HG03175 (cell line): ENCODE measurements around the gene NINJ1.
"Not testable (repeated sequence)": the region's sequence is repeated elsewhere in the genome, so short reads cannot be mapped to it uniquely, and the experiment has no call there.

Source experiments
- ATAC-seq: cut with Tn5 transposase; IDR thresholded peaks from one replicate; pipeline ENCODE4 v1.9.1; 2021; ENCODE audit warnings: mild to moderate bottlenecking, moderate library complexity; ENCODE audit not compliant: unreplicated experiment

Gene NINJ1

DNA sequence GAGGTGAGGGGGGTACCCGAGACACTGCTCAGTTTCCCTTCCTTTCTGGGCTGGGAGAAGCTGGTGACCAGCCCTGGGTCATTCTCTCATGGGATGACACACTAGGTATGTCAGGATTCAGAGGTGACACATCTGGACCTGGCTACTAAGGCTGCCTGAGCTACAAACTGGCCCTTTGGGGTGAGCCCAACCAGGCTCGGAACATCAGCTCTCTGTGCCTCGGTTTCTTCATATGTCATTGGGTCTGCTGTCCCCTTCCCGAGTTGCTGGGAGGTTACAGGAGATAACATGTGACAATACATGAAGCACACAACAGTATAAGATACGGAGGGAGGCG lies 26.3 kb downstream of the NINJ1 start:
- ATAC-seq: no peak

DNA sequence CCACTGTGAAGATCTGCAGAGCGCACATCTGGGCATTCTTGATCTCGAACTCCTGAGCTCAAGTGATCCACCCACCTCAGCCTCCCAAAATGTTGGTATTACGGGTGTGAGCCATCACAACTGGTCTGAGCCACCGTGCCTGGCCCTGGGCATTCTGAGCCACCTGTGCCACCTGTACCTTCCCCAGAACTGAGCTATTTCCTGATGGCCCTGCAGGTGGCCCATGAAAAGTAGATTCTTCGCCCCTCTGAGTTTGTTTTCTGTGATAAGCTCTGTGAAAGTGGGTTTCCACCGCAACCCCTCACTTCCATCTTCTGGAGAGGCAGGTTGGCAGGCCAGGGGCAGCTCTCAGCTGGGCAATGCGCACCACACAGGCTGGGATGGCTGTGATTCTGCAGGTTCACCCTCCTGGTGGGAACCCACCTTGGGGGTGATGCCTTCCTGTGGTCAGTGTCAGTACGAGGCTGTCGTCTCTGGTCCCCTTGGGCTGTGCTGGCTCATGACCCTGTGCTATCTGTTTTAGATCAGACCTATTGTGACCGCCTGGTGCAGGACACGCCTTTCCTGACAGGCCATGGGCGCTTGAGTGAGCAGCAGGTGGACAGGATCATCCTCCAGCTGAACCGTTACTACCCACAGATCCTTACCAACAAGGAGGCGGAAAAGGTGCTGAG lies 26.8 kb downstream of the NINJ1 start:
- no peak for ATAC-seq

GRCh38 chr9:93105620-93106019 lies 28.4 kb downstream of the NINJ1 start:
- no peak for ATAC-seq

DNA sequence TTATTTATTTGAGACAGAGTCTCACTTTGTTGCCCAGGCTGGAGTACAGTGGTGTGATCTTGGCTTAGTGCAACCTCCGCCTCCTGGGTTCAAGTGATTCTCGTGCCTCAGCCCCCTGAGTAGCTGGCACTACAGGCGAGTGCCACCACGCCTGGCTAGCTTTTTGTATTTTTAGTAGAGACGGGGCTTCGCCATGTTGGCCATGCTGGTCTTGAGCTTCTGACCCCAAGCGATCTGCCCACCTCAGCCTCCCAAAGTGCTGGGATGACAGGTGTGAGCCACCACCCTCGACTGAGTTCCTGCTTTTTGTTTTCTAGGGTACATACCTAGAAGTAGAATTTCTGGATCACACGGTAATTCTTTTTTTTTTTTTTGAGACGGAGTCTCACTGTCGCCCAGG lies 33.0 kb downstream of the NINJ1 start:
- ATAC-seq: not testable (repeated sequence)

GRCh38 chr9:93100276-93100636 lies 33.8 kb downstream of the NINJ1 start:
- no peak for ATAC-seq

DNA sequence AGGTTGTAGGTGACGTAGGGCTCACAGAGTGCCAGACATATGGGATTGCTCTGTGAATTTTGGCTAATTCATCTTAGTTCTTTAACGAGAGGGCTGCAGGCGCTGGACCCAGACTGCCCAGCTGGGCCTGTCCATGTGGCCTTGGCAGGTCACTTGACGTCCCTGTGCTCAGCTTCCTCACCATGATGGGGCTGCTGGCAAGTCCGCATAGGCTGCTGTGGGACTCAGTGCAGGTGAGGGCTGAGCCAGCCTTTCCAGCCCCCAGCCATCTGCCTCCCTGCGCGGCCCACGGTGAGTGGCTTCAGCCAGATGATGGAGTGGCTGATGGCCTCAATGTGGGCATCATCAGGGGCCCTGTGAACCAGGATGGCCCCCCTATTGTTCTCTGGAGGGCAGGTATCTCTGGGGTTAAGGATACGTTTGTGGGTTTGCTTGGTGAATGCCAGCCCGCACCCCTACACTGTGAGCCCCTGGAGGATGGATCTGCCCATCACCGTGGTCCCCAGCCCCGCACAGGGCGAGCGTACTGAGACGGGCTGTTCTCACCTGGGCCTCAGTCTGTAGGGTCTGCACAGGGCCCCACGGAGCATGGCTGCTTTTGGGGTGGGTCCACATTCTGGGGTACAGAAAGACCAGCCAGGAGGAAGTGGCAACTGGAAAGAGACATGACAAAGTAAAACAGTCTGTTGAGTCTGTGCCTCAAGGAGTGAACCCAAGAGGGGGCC lies 34.3 kb downstream of the NINJ1 start:
- ATAC-seq: no peak

DNA sequence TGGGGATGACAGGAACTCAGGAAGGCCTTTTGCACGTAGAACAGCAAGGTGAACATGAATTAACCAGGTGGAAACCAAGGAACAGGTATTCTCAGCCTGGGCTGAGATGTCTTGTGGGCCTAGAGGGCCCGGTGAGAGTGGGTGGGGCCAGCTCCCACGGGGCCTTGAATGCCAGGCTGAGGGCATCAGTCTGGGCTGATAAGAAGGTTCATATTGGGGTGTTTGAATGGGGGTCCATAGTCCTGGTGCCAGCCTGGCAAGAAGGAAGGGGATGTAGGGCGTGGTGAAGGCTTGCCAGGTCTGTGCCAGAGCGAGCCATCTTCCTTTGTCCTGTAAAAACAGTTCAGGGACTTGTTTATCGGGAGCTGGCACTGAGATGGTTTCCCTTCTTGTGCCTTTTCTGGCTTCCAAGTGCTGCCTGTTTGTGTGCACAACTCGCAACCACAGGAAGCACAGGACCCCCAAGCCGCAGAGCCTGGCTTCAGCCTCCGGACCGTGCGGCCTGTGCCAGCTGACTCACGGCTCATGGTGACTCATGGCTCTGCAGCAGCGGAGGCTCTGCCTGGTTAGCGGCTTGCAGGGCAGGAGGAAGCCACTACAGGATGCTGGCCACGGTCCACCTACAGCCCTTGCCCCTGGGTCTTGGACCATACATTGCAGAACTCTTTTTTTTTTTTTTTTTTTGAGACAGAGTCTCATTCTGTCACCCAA lies 35.7 kb downstream of the NINJ1 start:
- ATAC-seq: no peak

- ATAC-seq: no peak
Observed at GRCh38 chr9:93097511-93098201, 36.4 kb downstream of the NINJ1 start.

DNA sequence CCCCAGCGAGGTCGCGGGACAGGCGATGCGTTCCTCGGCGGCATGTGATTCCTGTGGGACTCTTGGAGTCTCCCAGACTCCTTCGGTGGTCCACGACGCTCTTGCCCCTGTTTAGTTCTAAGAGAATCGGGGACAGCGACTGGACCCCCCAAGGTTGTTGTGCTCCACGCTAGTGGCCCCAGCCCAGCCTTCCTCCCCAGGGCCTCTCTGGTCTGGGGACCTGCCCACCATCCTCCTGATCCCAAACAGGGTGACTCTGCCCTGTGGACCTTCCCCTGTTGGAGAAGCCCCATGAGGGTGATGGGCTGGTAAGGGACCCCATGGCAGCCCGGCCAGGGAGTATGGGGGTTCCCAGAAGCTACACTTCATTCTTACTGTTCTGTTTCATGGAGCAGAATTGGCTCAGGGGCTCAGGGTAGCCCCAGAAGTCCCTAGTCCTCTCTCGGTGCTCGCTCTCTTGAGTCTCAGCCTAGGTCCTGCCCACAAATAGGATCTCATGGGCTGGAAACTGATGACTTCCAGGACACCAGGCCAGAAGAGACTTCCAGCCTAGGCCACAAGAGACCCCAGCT lies 37.2 kb downstream of the NINJ1 start:
- no peak for ATAC-seq

DNA sequence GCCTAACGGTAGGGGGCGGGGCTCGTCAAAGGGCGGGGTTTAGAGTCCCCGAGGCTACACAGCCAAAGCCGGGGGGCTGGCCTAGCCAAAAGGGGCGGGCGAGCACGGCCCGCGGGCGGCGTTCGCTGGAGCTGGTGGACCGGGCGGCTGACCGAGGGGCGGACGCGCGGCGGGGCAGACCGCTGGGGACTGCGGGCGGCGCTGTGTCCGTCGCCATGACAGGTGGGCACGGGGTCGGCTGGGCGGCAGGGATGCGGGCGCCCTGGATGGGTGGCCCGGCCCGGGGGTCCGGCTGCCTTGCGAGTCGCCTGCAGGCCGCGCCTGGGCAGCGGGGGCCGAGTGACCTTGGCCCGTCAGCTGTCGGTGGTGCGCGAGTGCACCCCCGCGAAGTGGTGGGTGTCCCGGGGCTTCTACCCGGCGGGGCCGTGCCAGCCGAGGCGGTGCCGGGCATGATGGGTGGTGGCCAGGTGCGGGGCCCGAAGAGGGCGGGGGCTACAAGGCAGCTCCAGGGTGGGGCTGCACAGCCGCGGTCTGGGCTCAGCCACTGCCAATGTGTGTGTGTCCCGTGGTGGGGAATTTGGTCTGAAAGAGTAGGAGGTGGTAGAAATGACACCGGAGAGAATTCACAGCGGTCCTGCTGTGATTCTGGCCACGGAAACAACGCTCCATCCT lies 37.8 kb downstream of the NINJ1 start, which contains the start of gene CARD19:
CARD19 (plus strand) TSS at position 87 of the 672 bp plus-strand sequence; CDS start at position 216, 129 bp downstream.
- ATAC-seq: peak; percentile 52

DNA sequence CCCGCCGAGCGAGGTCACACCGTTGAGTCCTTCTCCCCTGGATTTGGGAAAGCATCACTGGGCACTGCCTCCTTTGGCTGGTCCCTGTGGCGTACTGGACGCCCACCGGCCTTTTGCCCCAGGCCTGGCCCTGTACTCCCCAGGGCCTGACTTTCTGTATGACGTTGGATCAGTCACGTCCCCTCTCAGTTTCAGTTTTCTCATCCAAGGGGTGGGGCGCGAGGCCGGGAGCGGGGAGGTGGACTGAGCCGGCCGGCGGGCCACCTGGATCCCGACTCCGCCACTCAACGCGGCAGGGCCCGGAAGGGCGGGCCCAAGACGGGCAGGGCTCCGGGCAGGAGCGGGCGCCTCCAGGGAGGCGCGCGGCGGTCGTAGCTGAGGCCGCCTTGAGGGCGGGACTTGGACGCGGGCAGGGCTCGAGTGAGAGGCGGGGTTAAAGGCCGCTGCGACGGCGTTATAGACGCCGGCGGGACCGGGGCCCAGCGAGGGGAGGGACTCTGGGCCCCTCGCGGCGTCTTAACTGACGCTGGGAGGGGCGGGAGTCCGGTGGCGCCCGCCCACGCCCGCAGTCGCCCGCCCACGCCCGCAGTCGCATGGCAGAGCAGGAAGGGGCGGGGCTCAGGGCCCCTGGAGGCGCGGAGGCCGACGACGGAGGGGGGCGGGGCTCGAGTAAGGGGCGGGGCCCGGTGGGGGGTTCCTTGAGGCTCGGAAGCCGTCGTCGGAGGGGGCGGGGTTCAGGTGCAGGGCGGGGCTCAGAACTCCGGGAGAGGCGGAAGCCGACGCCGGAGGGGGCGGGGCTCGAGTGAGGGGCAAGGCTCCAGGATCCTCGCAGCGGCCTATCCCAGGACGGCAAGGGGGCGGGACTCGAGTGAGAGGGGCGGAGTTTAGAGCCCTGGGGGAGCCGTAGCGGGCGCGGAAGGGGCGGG lies 38.6 kb downstream of the NINJ1 start:
- peak; percentile 65 for ATAC-seq

DNA sequence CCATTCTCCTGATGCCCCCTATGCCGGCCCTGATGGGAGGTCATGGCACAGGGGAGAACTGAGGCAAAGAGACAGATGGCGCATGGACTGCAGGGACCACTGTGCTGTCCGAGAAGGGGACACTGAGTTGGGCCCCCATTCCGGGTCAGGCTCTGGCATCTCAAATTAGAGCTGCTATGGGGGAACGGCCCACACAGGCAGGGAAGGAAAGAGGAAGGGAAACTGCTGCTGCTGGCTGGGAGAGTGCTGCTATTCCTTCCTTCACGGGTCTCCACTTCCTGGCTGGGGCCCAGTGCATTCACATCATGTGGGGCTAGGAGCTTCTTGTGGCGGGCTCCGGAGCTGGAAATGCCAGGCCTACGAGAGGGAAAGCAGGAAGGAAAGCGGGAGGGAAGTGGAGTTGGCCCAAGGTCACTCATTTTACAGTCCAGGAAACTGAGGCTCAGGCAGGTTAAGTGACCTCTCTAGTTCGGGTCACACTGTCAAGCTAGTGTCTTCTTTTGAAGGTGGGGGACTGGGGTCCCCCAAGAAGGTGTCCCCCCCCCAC lies 39.3 kb downstream of the NINJ1 start:
- ATAC-seq: no peak

DNA sequence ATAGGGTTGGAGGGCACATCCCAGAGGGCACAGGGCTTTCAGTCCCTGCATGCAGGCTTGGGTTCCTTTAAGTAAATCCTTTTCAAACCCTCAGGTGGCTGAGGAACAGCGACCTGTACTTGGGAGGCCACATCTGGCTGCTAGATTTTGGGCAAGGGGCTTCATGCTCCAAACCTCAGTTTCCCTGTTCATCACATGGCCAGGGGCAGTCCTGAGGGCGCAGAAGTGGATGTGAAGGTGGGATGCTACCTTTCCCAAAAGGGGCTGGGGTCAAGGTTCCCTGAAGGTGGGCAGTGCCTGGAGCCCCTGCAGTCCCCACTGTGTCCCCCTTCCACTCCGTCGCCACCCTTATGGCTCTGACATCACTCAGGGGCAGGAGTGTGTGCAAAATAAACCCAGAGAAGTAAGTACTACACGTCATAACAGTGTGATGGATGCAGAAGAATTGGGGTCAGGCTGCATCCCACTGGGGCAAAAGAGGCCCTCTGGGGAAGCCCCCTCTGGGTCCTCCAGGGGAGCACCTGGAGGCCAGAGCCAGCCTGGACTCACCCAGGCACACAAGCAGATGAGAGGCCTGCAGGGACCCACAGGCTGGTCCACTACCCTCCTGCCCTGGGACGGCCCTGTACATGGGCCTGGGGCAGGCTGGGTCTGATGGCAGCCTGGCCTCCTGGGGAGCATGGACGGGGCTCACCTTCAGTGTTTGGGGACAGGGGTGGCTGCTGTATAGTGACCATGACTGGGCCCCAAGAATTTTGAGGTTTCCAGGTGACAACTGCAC lies 40.0 kb downstream of the NINJ1 start:
- no peak for ATAC-seq

- no peak for ATAC-seq
Observed at GRCh38 chr9:93093127-93093876, 40.7 kb downstream of the NINJ1 start.

GRCh38 chr9:93092251-93092991 lies 41.6 kb downstream of the NINJ1 start:
- ATAC-seq: no peak

- no peak for ATAC-seq
Observed at GRCh38 chr9:93091453-93092081, 42.5 kb downstream of the NINJ1 start.

GRCh38 chr9:93091056-93091452 lies 43.0 kb downstream of the NINJ1 start:
- ATAC-seq: no peak
